ENCODE measurements around the gene DDC. TPM values are rescaled to one million over a fixed set of nuclear protein-coding genes. Genes with fewer than 3 reads are reported as not detected.

DDC gene
- total RNA-seq, 2 donors from 2014 or later = 85.4 to 90.2 TPM

GRCh38 chr7:50592940-50593339 lies 27.7 kb upstream of the DDC start:
- no peaks in the 10 kb centered on the region for H3K36me3 ChIP-seq
- H3K4me1 ChIP-seq = no peaks in the 10 kb centered on the region
- no peak for TF ChIP-seq CTCF (IDR thresholded peaks at IDR 0.05)
- DNase-seq = no peak
- no peaks in the 10 kb centered on the region for H3K9me3 ChIP-seq
- intact Hi-C loops (cut with DNase I) = no loop called here
- H3K9ac ChIP-seq (ENCODE audit: low read depth in 2 of 2, low read length in 2 of 2) = no peak overlapping the region
- no peak overlapping the region for H3K4me3 ChIP-seq
- no peaks in the 10 kb centered on the region for H3K27me3 ChIP-seq
- H3K27ac ChIP-seq = no peak overlapping the region

GRCh38 chr7:50591480-50592438 lies 26.6 kb upstream of the DDC start:
- no peak for DNase-seq
- Histone ChIP-seq H3K4me3 (no peak overlapping the region), H3K36me3 (no peaks in the 10 kb centered on the region), H3K27ac (no peak overlapping the region), H3K27me3 (no peaks in the 10 kb centered on the region), H3K9ac (ENCODE audit: low read depth in 2 of 2, low read length in 2 of 2) (no peak overlapping the region), H3K4me1 (no peaks in the 10 kb centered on the region), H3K9me3 (no peaks in the 10 kb centered on the region)
- TF ChIP-seq CTCF (IDR thresholded peaks at IDR 0.05) = no peak
- intact Hi-C loops (cut with DNase I) = no loop called here

- Histone ChIP-seq H3K36me3 (no peaks in the 10 kb centered on the region), H3K27me3 (no peaks in the 10 kb centered on the region), H3K9ac (ENCODE audit: low read depth in 2 of 2, low read length in 2 of 2) (no peak overlapping the region), H3K4me1 (no peaks in the 10 kb centered on the region), H3K4me3 (no peak overlapping the region), H3K9me3 (no peaks in the 10 kb centered on the region), H3K27ac (no peak overlapping the region)
- no peak for DNase-seq
- TF ChIP-seq CTCF (IDR thresholded peaks at IDR 0.05) = no peak
- intact Hi-C loops (cut with DNase I) = no loop called here
Observed at GRCh38 chr7:50591098-50591479, 25.9 kb upstream of the DDC start.

- Histone ChIP-seq H3K9ac (ENCODE audit: low read depth in 2 of 2, low read length in 2 of 2) (no peak overlapping the region), H3K27me3 (no peaks in the 10 kb centered on the region), H3K27ac (no peak overlapping the region), H3K4me1 (no peaks in the 10 kb centered on the region), H3K9me3 (no peaks in the 10 kb centered on the region), H3K36me3 (no peaks in the 10 kb centered on the region), H3K4me3 (no peak overlapping the region)
- TF ChIP-seq CTCF (IDR thresholded peaks at IDR 0.05) = no peak
- intact Hi-C loops (cut with DNase I) = no loop called here
- DNase-seq = no peak
Observed at GRCh38 chr7:50590535-50590934, 25.3 kb upstream of the DDC start.

GRCh38 chr7:50589364-50589763 lies 24.2 kb upstream of the DDC start:
- H3K27me3 ChIP-seq = no peaks in the 10 kb centered on the region
- H3K9me3 ChIP-seq = no peaks in the 10 kb centered on the region
- no peaks in the 10 kb centered on the region for H3K36me3 ChIP-seq
- H3K4me1 ChIP-seq = no peaks in the 10 kb centered on the region
- TF ChIP-seq CTCF (IDR thresholded peaks at IDR 0.05) = no peak
- intact Hi-C loops (cut with DNase I) = no loop called here
- no peak overlapping the region for H3K4me3 ChIP-seq
- DNase-seq = no peak
- H3K27ac ChIP-seq = no peak overlapping the region
- no peak overlapping the region for H3K9ac ChIP-seq (ENCODE audit: low read depth in 2 of 2, low read length in 2 of 2)

Measured in colonic mucosa (tissue), 4 donors.